Measurements from ENCODE around the gene FLOT2.

FLOT2 gene

GRCh38 chr17:28883967-28884702 lies 13.4 kb downstream of the FLOT2 start:
- no peak overlapping the region for H3K27ac ChIP-seq (ENCODE audit: low read depth, low read length, poor library complexity, severe bottlenecking)
- no peaks in the 10 kb centered on the region for H3K27me3 ChIP-seq (ENCODE audit: insufficient read depth, low read length)
- H3F3A ChIP-seq (ENCODE audit: insufficient read depth, low read length) = no peaks in the 10 kb centered on the region
- no peaks in the 10 kb centered on the region for H3K9me2 ChIP-seq (ENCODE audit: low read depth, low read length)
- no peak for TF ChIP-seq CTCF (IDR thresholded peaks at IDR 0.05; ENCODE audit: low read length)
- TF ChIP-seq EZH2 (IDR thresholded peaks at IDR 0.05; ENCODE audit: borderline replicate concordance, low read length) = no peak
- no peak overlapping the region for H3K4me3 ChIP-seq (ENCODE audit: low read depth, low read length, poor library complexity, severe bottlenecking)
- no peak overlapping the region for H2AFZ ChIP-seq (ENCODE audit: low read length)
- no peaks in the 10 kb centered on the region for H3K79me2 ChIP-seq (ENCODE audit: insufficient read depth, low read length)
- no peaks in the 10 kb centered on the region for H3K9me3 ChIP-seq (ENCODE audit: low read length)
- H3K36me3 ChIP-seq (ENCODE audit: insufficient read depth, low read length) = peaks cover 37% of the 10 kb centered on the region; the same call in 1 of the 2 replicates
- H4K20me1 ChIP-seq (ENCODE audit: insufficient read depth, low read length) = no peaks in the 10 kb centered on the region
- no peak overlapping the region for H3K4me2 ChIP-seq (ENCODE audit: low read length)
- peaks cover 13% of the 10 kb centered on the region for H3K4me1 ChIP-seq (ENCODE audit: insufficient read depth, low read length, severe bottlenecking)
- H3K9ac ChIP-seq (ENCODE audit: low read length) = no peak overlapping the region

- Histone ChIP-seq H3K9me3 (ENCODE audit: low read length) (no peaks in the 10 kb centered on the region), H4K20me1 (ENCODE audit: insufficient read depth, low read length) (no peaks in the 10 kb centered on the region)
- TF ChIP-seq CTCF (IDR thresholded peaks at IDR 0.05; ENCODE audit: low read length) (no peak), EZH2 (IDR thresholded peaks at IDR 0.05; ENCODE audit: borderline replicate concordance, low read length) (no peak)
Observed at GRCh38 chr17:28882154-28882895, 15.2 kb downstream of the FLOT2 start.

GRCh38 chr17:28881533-28882056 lies 15.9 kb downstream of the FLOT2 start:
- Histone ChIP-seq H3K9ac (ENCODE audit: low read length) (no peak overlapping the region), H3K9me2 (ENCODE audit: low read depth, low read length) (no peaks in the 10 kb centered on the region), H3K9me3 (ENCODE audit: low read length) (no peaks in the 10 kb centered on the region), H3K27ac (ENCODE audit: low read depth, low read length, poor library complexity, severe bottlenecking) (no peak overlapping the region), H4K20me1 (ENCODE audit: insufficient read depth, low read length) (no peaks in the 10 kb centered on the region), H3K79me2 (ENCODE audit: insufficient read depth, low read length) (no peaks in the 10 kb centered on the region), H3K4me1 (ENCODE audit: insufficient read depth, low read length, severe bottlenecking) (no peaks in the 10 kb centered on the region), H3K4me2 (ENCODE audit: low read length) (no peak overlapping the region), H3K36me3 (ENCODE audit: insufficient read depth, low read length) (peaks cover 49% of the 10 kb centered on the region; the same call in 1 of the 2 replicates), H2AFZ (ENCODE audit: low read length) (no peak overlapping the region), H3K4me3 (ENCODE audit: low read depth, low read length, poor library complexity, severe bottlenecking) (no peak overlapping the region), H3F3A (ENCODE audit: insufficient read depth, low read length) (no peaks in the 10 kb centered on the region), H3K27me3 (ENCODE audit: insufficient read depth, low read length) (no peaks in the 10 kb centered on the region)
- TF ChIP-seq CTCF (IDR thresholded peaks at IDR 0.05; ENCODE audit: low read length) (no peak), EZH2 (IDR thresholded peaks at IDR 0.05; ENCODE audit: borderline replicate concordance, low read length) (no peak)

More at GRCh38 chr17:28882154-28882895, 15.2 kb downstream of the FLOT2 start:
- H3F3A ChIP-seq (ENCODE audit: insufficient read depth, low read length) = no peaks in the 10 kb centered on the region
- H3K36me3 ChIP-seq (ENCODE audit: insufficient read depth, low read length) = peaks cover 49% of the 10 kb centered on the region; the same call in 1 of the 2 replicates
- no peak overlapping the region for H3K9ac ChIP-seq (ENCODE audit: low read length)
- H3K27me3 ChIP-seq (ENCODE audit: insufficient read depth, low read length) = no peaks in the 10 kb centered on the region
- no peaks in the 10 kb centered on the region for H3K4me1 ChIP-seq (ENCODE audit: insufficient read depth, low read length, severe bottlenecking)
- H3K27ac ChIP-seq (ENCODE audit: low read depth, low read length, poor library complexity, severe bottlenecking) = no peak overlapping the region
- no peak overlapping the region for H2AFZ ChIP-seq (ENCODE audit: low read length)
- H3K4me3 ChIP-seq (ENCODE audit: low read depth, low read length, poor library complexity, severe bottlenecking) = no peak overlapping the region
- H3K79me2 ChIP-seq (ENCODE audit: insufficient read depth, low read length) = no peaks in the 10 kb centered on the region
- H3K9me2 ChIP-seq (ENCODE audit: low read depth, low read length) = no peaks in the 10 kb centered on the region
- H3K4me2 ChIP-seq (ENCODE audit: low read length) = no peak overlapping the region
